Measurements from ENCODE around the gene C19orf12. TPM values are rescaled to one million over a fixed set of nuclear protein-coding genes. Genes with fewer than 3 reads are reported as not detected.
A peak's percentile ranks its signal among the peaks of the same experiment; 100 is the strongest.
"Not testable (repeated sequence)": the region's sequence is repeated elsewhere in the genome, so short reads cannot be mapped to it uniquely, and the experiment has no call there.

Gene C19orf12
- total RNA-seq, 2 experiments from 2014 or later, result 7.7 TPM

- no peak for ATAC-seq (ENCODE audit: poor library complexity)
- peak in 4 of 14 experiments; percentile 24 to 53 (median 32) for DNase-seq
- TF ChIP-seq CTCF (IDR thresholded peaks at IDR 0.05), result no peak
- no peaks in the 10 kb centered on the region for H3K9me3 Mint-ChIP-seq
- Histone ChIP-seq H3K27me3 (ENCODE audit: control insufficient read depth in 1 of 2, insufficient read depth in 2 of 2, low read length in 2 of 2) (no peaks in the 10 kb centered on the region), H3K4me3 (ENCODE audit: low read length) (peak overlapping the region; percentile 69), H3K9me3 (ENCODE audit: control insufficient read depth in 1 of 2, insufficient read depth in 1 of 2, low read length in 2 of 2) (no peaks in the 10 kb centered on the region), H3K27ac (ENCODE audit: low read depth in 1 of 2, low read length in 2 of 2) (peak overlapping the region; percentile 56 to 64), H3K4me1 (ENCODE audit: insufficient read depth, low read length) (peaks cover 83% of the 10 kb centered on the region), H3K36me3 (ENCODE audit: insufficient read depth, low read length) (peaks cover 10% of the 10 kb centered on the region)
- no peaks in the 10 kb centered on the region for H3K27me3 Mint-ChIP-seq
- H3K4me3 Mint-ChIP-seq, result peak overlapping the region; percentile 91
- peaks cover 34% of the 10 kb centered on the region for H3K36me3 Mint-ChIP-seq (ENCODE audit: low read depth)
- H3K4me1 Mint-ChIP-seq (ENCODE audit: low read depth), result peaks cover 78% of the 10 kb centered on the region
- CTCF ChIA-PET, result interaction anchor here (1.1 to 3.1 kb wide), 4 partner anchors 40 to 103 kb away, joined by 5 to 11 read pairs (median 6); no protein-coding TSS in a partner anchor
- intact Hi-C loops (cut with DNase I, micrococcal nuclease), result loop anchor here in 1 of 2 experiments (5.0 to 10.0 kb wide), 3 partner anchors 229 to 1918 kb away; partner anchors contain the start of gene URI1
- POLR2A ChIA-PET, result interaction anchor here (0.6 to 7.5 kb wide), 13 partner anchors 11 to 233 kb away, joined by 3 to 276 read pairs (median 7); partner anchors contain the start of genes PLEKHF1, POP4 and URI1
- H3K27ac Mint-ChIP-seq, result peak overlapping the region; percentile 89
Measured at GRCh38 chr19:29712744-29713516, 2.1 kb downstream of the C19orf12 start.

DNA sequence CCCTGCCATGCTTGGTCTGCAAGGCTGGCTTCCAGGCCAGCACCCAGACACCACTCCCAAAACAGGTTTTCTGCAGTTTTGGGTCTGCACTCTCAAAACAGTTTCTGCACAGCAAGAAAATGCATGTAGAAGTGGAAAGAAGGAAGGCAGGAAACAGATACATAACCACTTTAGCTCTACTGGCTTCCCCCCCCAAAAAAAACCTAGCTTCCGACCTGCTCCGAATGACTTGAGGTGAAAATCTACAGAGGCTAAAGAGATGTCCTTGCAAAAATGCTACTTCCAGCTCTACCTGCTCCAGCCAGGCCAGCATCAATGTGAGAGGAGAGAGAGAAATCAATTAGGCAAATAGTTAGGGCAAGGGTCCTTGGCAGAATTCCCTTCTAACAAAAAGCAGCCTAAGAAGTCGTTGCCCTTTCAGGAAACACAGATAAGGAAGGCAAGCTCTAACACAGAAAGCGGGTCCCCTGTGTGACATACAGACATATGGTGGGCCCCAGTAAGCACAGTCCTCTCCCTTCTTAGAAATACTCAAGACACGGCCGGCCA lies 3.4 kb downstream of the C19orf12 start:
- H3K4me1 Mint-ChIP-seq (ENCODE audit: low read depth), result peaks cover 76% of the 10 kb centered on the region
- H3K36me3 ChIP-seq (ENCODE audit: insufficient read depth, low read length), result peaks cover 21% of the 10 kb centered on the region
- POLR2A ChIA-PET, result interaction anchor here (0.8 to 7.5 kb wide), 13 partner anchors 16 to 230 kb away, joined by 3 to 276 read pairs (median 4); partner anchors contain the start of genes PLEKHF1, POP4 and URI1
- peak overlapping the region; percentile 24 to 49 for H3K27ac ChIP-seq (ENCODE audit: low read depth in 1 of 2, low read length in 2 of 2)
- H3K36me3 Mint-ChIP-seq (ENCODE audit: low read depth), result peaks cover 43% of the 10 kb centered on the region
- CTCF ChIA-PET, result interaction anchor here (1.2 to 3.1 kb wide), 4 partner anchors 19 to 101 kb away, joined by 3 to 11 read pairs (median 6); no protein-coding TSS in a partner anchor
- H3K4me3 Mint-ChIP-seq, result peak overlapping the region; percentile 86
- H3K27ac Mint-ChIP-seq, result peak overlapping the region; percentile 89
- DNase-seq (peak in 4 of 14 experiments; percentile 36 to 46 (median 42)), ATAC-seq (ENCODE audit: poor library complexity) (no peak)
- no peak for TF ChIP-seq CTCF (IDR thresholded peaks at IDR 0.05)
- H3K27me3 Mint-ChIP-seq, result no peaks in the 10 kb centered on the region
- H3K4me3 ChIP-seq (ENCODE audit: low read length), result peak overlapping the region; percentile 21
- H3K9me3 Mint-ChIP-seq, result no peaks in the 10 kb centered on the region
- H3K9me3 ChIP-seq (ENCODE audit: control insufficient read depth in 1 of 2, insufficient read depth in 1 of 2, low read length in 2 of 2), result no peaks in the 10 kb centered on the region
- intact Hi-C loops (cut with DNase I, micrococcal nuclease), result loop anchor here in 1 of 2 experiments (5.0 to 10.0 kb wide), 3 partner anchors 231 to 1917 kb away; partner anchors contain the start of gene URI1
- peaks cover 78% of the 10 kb centered on the region for H3K4me1 ChIP-seq (ENCODE audit: insufficient read depth, low read length)
- no peaks in the 10 kb centered on the region for H3K27me3 ChIP-seq (ENCODE audit: control insufficient read depth in 1 of 2, insufficient read depth in 2 of 2, low read length in 2 of 2)

GRCh38 chr19:29709440-29709798 lies 5.6 kb downstream of the C19orf12 start:
- CTCF ChIA-PET; H3K4me3 ChIP-seq (ENCODE audit: low read length); intact Hi-C loops (cut with DNase I, micrococcal nuclease); DNase-seq; H3K27me3 ChIP-seq (ENCODE audit: control insufficient read depth in 1 of 2, insufficient read depth in 2 of 2, low read length in 2 of 2); H3K9me3 ChIP-seq (ENCODE audit: control insufficient read depth in 1 of 2, insufficient read depth in 1 of 2, low read length in 2 of 2); ATAC-seq (ENCODE audit: poor library complexity); H3K9me3 Mint-ChIP-seq; H3K4me3 Mint-ChIP-seq; H3K27me3 Mint-ChIP-seq: not testable (repeated sequence)
- Histone ChIP-seq H3K27ac (ENCODE audit: low read depth in 1 of 2, low read length in 2 of 2) (peak overlapping the region in 1 of 2 donors; percentile 33), H3K4me1 (ENCODE audit: insufficient read depth, low read length) (peaks cover 67% of the 10 kb centered on the region), H3K36me3 (ENCODE audit: insufficient read depth, low read length) (peaks cover 39% of the 10 kb centered on the region)
- H3K4me1 Mint-ChIP-seq (ENCODE audit: low read depth), result peaks cover 67% of the 10 kb centered on the region
- POLR2A ChIA-PET, result interaction anchor here (1.1 kb wide), 1 partner anchor 103 kb away, joined by 3 read pairs; the partner anchor contains the start of gene POP4
- peak overlapping the region; percentile 89 for H3K27ac Mint-ChIP-seq
- H3K36me3 Mint-ChIP-seq (ENCODE audit: low read depth), result peaks cover 57% of the 10 kb centered on the region

All from CD4-positive, alpha-beta T cell (primary cell).